Raji (cell line): Measurements from ENCODE around the gene NRG3.

Experiments
- POLR2A ChIP-seq: IDR thresholded peaks from 2 replicates; pipeline ENCODE4 v1.6.1; 2011; ENCODE audit warnings: low read depth, low read length, control low read depth; ENCODE audit not compliant: insufficient read depth

The NRG3 gene

GRCh38 chr10:82515256-82515655 lies 640.3 kb downstream of the NRG3 start:
- no peak for TF ChIP-seq POLR2A

GRCh38 chr10:82529062-82529461 lies 654.1 kb downstream of the NRG3 start:
- no peak for TF ChIP-seq POLR2A

- no peak for TF ChIP-seq POLR2A
Measured at GRCh38 chr10:82535457-82535856, 660.5 kb downstream of the NRG3 start.

GRCh38 chr10:82536668-82537067 lies 661.7 kb downstream of the NRG3 start:
- no peak for TF ChIP-seq POLR2A

GRCh38 chr10:82538272-82538671 lies 663.3 kb downstream of the NRG3 start:
- TF ChIP-seq POLR2A = no peak

- TF ChIP-seq POLR2A = no peak
Measured at GRCh38 chr10:82543631-82544030, 668.6 kb downstream of the NRG3 start.

- TF ChIP-seq POLR2A = no peak
Measured at GRCh38 chr10:82544377-82544776, 669.4 kb downstream of the NRG3 start.

GRCh38 chr10:82551506-82551905 lies 676.5 kb downstream of the NRG3 start:
- TF ChIP-seq POLR2A = no peak

- no peak for TF ChIP-seq POLR2A
Measured at GRCh38 chr10:82552267-82552666, 677.3 kb downstream of the NRG3 start.

- no peak for TF ChIP-seq POLR2A
Measured at GRCh38 chr10:82554381-82554780, 679.4 kb downstream of the NRG3 start.

GRCh38 chr10:82558014-82558607 lies 683.1 kb downstream of the NRG3 start:
- no peak for TF ChIP-seq POLR2A

GRCh38 chr10:82564353-82565196 lies 689.6 kb downstream of the NRG3 start:
- TF ChIP-seq POLR2A = no peak

GRCh38 chr10:82565197-82565575 lies 690.2 kb downstream of the NRG3 start:
- TF ChIP-seq POLR2A = no peak

GRCh38 chr10:82572744-82573143 lies 697.8 kb downstream of the NRG3 start:
- TF ChIP-seq POLR2A = no peak

- no peak for TF ChIP-seq POLR2A
Measured at GRCh38 chr10:82574081-82574480, 699.1 kb downstream of the NRG3 start.

- no peak for TF ChIP-seq POLR2A
Measured at GRCh38 chr10:82575318-82575717, 700.3 kb downstream of the NRG3 start.
